Left lung (tissue), 10 donors: ENCODE data around the gene ARHGAP9. TPM values are rescaled to one million over a fixed set of nuclear protein-coding genes. Genes with fewer than 3 reads are reported as not detected.

Experiments
- ATAC-seq: fragments of 200-7000 bp; cut with Tn5 transposase; one replicate; pipeline ENCODE4 v1.9.1; 2020; ENCODE audit warnings: moderate library complexity
- DNase-seq, 4 donors: peaks; one replicate each; pipeline ENCODE4 v3.0.0-alpha.2; 2013 to 2020
- H3K27ac ChIP-seq, 2 donors: fragments of 200-600 bp; sonication (generic) in 1 of 2; one replicate each; pipeline versions ENCODE4 v1.5.0 to v1.8.0; 2020 to 2021
- H3K27me3 ChIP-seq, 2 donors: fragments of 200-600 bp; sonication (generic) in 1 of 2; one replicate each; pipeline versions ENCODE4 v1.5.0 to v1.8.0; 2020 to 2021
- H3K36me3 ChIP-seq, 2 donors: fragments of 200-600 bp; sonication (generic) in 1 of 2; one replicate each; pipeline versions ENCODE4 v1.5.0 to v1.8.0; 2020 to 2021
- H3K4me1 ChIP-seq, 2 donors: fragments of 200-600 bp; one replicate each; pipeline ENCODE4 v1.8.0; 2021
- H3K4me3 ChIP-seq, 2 donors: fragments of 200-600 bp; sonication (generic) in 1 of 2; one replicate each; pipeline versions ENCODE4 v1.5.0 to v1.8.0; 2020 to 2021; ENCODE audit warnings: mild to moderate bottlenecking in 1 of 2
- H3K9me3 ChIP-seq, 2 donors: fragments of 200-600 bp; sonication (generic) in 1 of 2; one replicate each; pipeline versions ENCODE4 v1.5.0 to v1.8.0; 2020 to 2021
- CTCF ChIP-seq, 2 donors: fragments of 200-600 bp; sonication (generic) in 1 of 2; IDR thresholded peaks; one replicate each; pipeline versions ENCODE4 v1.5.0 to v1.8.0; 2021; ENCODE audit warnings: antibody characterized with exemption in 2 of 2
- intact Hi-C, 2 donors: fragments of 100-400 bp; cut with DNase I; formaldehyde crosslinking; loops; one replicate each; pipeline versions ENCODE4 v1.11.2 to v1.14.2; 2022
- polyA plus RNA-seq, 6 donors: library from polyadenylated mRNA; unstranded; fragments of 120-200 nt; gene quantifications; one replicate each; pipeline ENCODE4 v1.2.1, GENCODE V29; 2013; ENCODE audit not compliant: insufficient read length in 6 of 6
- total RNA-seq, 2 donors: library from RNA; stranded (reverse); fragmentation: NEBNext Ultra II Directional; extraction: Animal tissue kit (Norgen Biotek cat#: 25700); gene quantifications; one replicate each; pipeline ENCODE4 v1.2.1, GENCODE V29; 2021
- donor health status: DM: no; HTN: yes; CAD: no.
- donor health status: DM: no; HTN: no; CAD: no.

The ARHGAP9 gene
- total and polyA plus RNA-seq, 8 donors = 4.4 to 125 (median 5.6) TPM

- peak; percentile 85 for ATAC-seq
- peak; percentile 94 to 98 (median 98) for DNase-seq
- Histone ChIP-seq H3K4me3 (peak overlapping the region; percentile 68 to 69), H3K9me3 (no peaks in the 10 kb centered on the region), H3K4me1 (peaks cover 6 to 45% of the 10 kb centered on the region in 2 donors), H3K36me3 (no peaks in the 10 kb centered on the region), H3K27me3 (peaks cover 3 to 56% of the 10 kb centered on the region in 2 donors), H3K27ac (peak overlapping the region; percentile 73 to 87)
- intact Hi-C loops = loop anchor here in 1 of 2 donors (10.0 kb wide), 1 partner anchor 194 kb away; no protein-coding TSS in a partner anchor
- peak; percentile 94 to 95 for TF ChIP-seq CTCF (IDR thresholded peaks at IDR 0.05)
Measured at GRCh38 chr12:57459055-57459749, 20.5 kb downstream of the ARHGAP9 start.

DNA sequence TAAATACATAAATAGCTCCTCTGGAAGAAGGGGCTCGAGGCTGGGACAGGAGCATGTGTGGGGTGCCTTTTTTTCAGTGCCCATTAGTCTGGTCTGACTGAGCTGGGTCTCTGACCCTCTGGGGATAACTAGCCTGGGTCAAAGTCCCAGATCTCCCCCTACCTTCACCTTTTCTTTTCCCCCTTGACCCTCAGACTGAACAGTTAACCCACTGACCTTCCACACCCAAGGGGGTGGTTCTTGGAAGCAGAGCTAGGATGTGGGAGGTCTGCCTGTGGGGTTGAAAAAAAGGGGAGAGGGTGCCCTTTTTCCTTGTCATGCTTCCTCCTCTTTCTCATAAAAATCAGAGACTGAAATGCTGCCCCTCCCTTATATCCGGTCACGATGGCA lies 21.0 kb downstream of the ARHGAP9 start:
- TF ChIP-seq CTCF (IDR thresholded peaks at IDR 0.05) = no peak
- Histone ChIP-seq H3K36me3 (no peaks in the 10 kb centered on the region), H3K4me1 (peaks cover 6 to 45% of the 10 kb centered on the region in 2 donors), H3K9me3 (no peaks in the 10 kb centered on the region), H3K27me3 (peaks cover 3 to 51% of the 10 kb centered on the region in 2 donors), H3K27ac (peak overlapping the region; percentile 73 to 87), H3K4me3 (peak overlapping the region; percentile 68 to 69)
- ATAC-seq (no peak), DNase-seq (no peak)
- intact Hi-C loops = loop anchor here in 1 of 2 donors (10.0 kb wide), 1 partner anchor 194 kb away; no protein-coding TSS in a partner anchor

GRCh38 chr12:57456737-57457490 lies 22.8 kb downstream of the ARHGAP9 start:
- Histone ChIP-seq H3K9me3 (no peaks in the 10 kb centered on the region), H3K27ac (no peak overlapping the region), H3K4me1 (peaks cover 6 to 32% of the 10 kb centered on the region in 2 donors), H3K4me3 (no peak overlapping the region), H3K27me3 (peaks cover 3 to 43% of the 10 kb centered on the region in 2 donors), H3K36me3 (no peaks in the 10 kb centered on the region)
- DNase-seq = no peak
- ATAC-seq = no peak
- TF ChIP-seq CTCF (IDR thresholded peaks at IDR 0.05) = no peak
- intact Hi-C loops = loop anchor here in 1 of 2 donors (10.0 kb wide), 1 partner anchor 192 kb away; no protein-coding TSS in a partner anchor

DNA sequence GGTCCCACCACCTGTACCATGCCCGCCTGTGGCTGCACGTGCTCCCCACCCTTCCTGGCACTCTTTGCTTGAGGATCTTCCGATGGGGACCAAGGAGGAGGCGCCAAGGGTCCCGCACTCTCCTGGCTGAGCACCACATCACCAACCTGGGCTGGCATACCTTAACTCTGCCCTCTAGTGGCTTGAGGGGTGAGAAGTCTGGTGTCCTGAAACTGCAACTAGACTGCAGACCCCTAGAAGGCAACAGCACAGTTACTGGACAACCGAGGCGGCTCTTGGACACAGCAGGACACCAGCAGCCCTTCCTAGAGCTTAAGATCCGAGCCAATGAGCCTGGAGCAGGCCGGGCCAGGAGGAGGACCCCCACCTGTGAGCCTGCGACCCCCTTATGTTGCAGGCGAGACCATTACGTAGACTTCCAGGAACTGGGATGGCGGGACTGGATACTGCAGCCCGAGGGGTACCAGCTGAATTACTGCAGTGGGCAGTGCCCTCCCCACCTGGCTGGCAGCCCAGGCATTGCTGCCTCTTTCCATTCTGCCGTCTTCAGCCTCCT lies 23.4 kb downstream of the ARHGAP9 start:
- Histone ChIP-seq H3K36me3 (no peaks in the 10 kb centered on the region), H3K27ac (no peak overlapping the region), H3K27me3 (peaks cover 3 to 36% of the 10 kb centered on the region in 2 donors), H3K4me1 (peaks cover 6 to 25% of the 10 kb centered on the region in 2 donors), H3K9me3 (no peaks in the 10 kb centered on the region), H3K4me3 (no peak overlapping the region)
- intact Hi-C loops = loop anchor here in 1 of 2 donors (10.0 kb wide), 1 partner anchor 191 kb away; no protein-coding TSS in a partner anchor
- TF ChIP-seq CTCF (IDR thresholded peaks at IDR 0.05) = peak; percentile 37 to 39
- ATAC-seq (no peak), DNase-seq (no peak)
